GM23338 (cell line): Measurements from ENCODE around the gene ZNF230. TPM values are rescaled to one million over a fixed set of nuclear protein-coding genes. Genes with fewer than 3 reads are reported as not detected.

ENCODE experiments used
- ATAC-seq: fragments of 200-7000 bp; cut with Tn5 transposase; 3 replicates; pipeline ENCODE4 v1.9.1; 2020
- DNase-seq: peaks from one replicate; pipeline ENCODE4 v3.0.0-alpha.2; 2015; ENCODE audit warnings: low spot score
- H2AFZ ChIP-seq: fragments of 200-600 bp; sonication (generic); 2 replicates; pipeline ENCODE4 v1.8.0; 2016; ENCODE audit warnings: antibody characterized with exemption, mild to moderate bottlenecking, moderate library complexity
- H3F3A ChIP-seq: fragments of 200-600 bp; sonication (generic); replicated peaks from 2 replicates; pipeline ENCODE4 v1.8.0; 2017; ENCODE audit warnings: antibody characterized with exemption, mixed run types, low read depth
- H3K27ac ChIP-seq: fragments of 200-600 bp; sonication (generic); 2 replicates; pipeline ENCODE4 v1.6.1; 2016; ENCODE audit warnings: low read depth
- H3K27me3 ChIP-seq: fragments of 200-600 bp; sonication (generic); 2 replicates; pipeline ENCODE4 v1.8.0; 2016; ENCODE audit warnings: mild to moderate bottlenecking, mixed run types, moderate library complexity; ENCODE audit not compliant: insufficient read depth
- H3K36me3 ChIP-seq: fragments of 200-600 bp; sonication (generic); 2 replicates; pipeline ENCODE4 v1.8.0; 2016; ENCODE audit warnings: mild to moderate bottlenecking; ENCODE audit not compliant: insufficient read depth
- H3K4me1 ChIP-seq: fragments of 200-600 bp; sonication (generic); 2 replicates; pipeline ENCODE4 v1.8.0; 2016; ENCODE audit warnings: mild to moderate bottlenecking, moderate library complexity; ENCODE audit not compliant: insufficient read depth
- H3K4me2 ChIP-seq: fragments of 200-600 bp; sonication (generic); 2 replicates; pipeline ENCODE4 v1.7.1; 2017; ENCODE audit warnings: mixed run types
- H3K4me3 ChIP-seq: fragments of 200-600 bp; sonication (generic); 2 replicates; pipeline ENCODE4 v1.6.1; 2016; ENCODE audit warnings: mixed run types
- H3K79me2 ChIP-seq: fragments of 200-600 bp; sonication (generic); replicated peaks from 2 replicates; pipeline ENCODE4 v1.8.0; 2017; ENCODE audit warnings: mild to moderate bottlenecking; ENCODE audit not compliant: insufficient read depth
- H3K9me2 ChIP-seq: fragments of 200-600 bp; sonication (generic); 2 replicates; pipeline ENCODE4 v1.8.0; 2017; ENCODE audit not compliant: insufficient read depth
- H4K20me1 ChIP-seq: fragments of 200-600 bp; sonication (generic); replicated peaks from 2 replicates; pipeline ENCODE4 v1.8.0; 2017; ENCODE audit warnings: mild to moderate bottlenecking; ENCODE audit not compliant: insufficient read depth
- H3K27ac Mint-ChIP-seq: 2 replicates; pipeline ENCODE4 v1.8.0; 2020; ENCODE audit warnings: inconsistent platforms, mild to moderate bottlenecking, moderate library complexity, mixed read lengths
- H3K27me3 Mint-ChIP-seq: 3 replicates; pipeline ENCODE4 v1.8.0; 2022; ENCODE audit warnings: low read depth, mild to moderate bottlenecking, moderate library complexity, mixed read lengths, inconsistent platforms; ENCODE audit not compliant: insufficient read depth, poor library complexity
- H3K36me3 Mint-ChIP-seq: 3 replicates; pipeline ENCODE4 v1.8.0; 2021; ENCODE audit warnings: low read depth, mild to moderate bottlenecking, inconsistent platforms, moderate library complexity, mixed read lengths
- H3K4me1 Mint-ChIP-seq: 3 replicates; pipeline ENCODE4 v1.8.0; 2020; ENCODE audit warnings: mild to moderate bottlenecking, inconsistent platforms, mixed read lengths
- H3K4me3 Mint-ChIP-seq: 3 replicates; pipeline ENCODE4 v1.8.0; 2021; ENCODE audit warnings: moderate library complexity, mild to moderate bottlenecking, inconsistent platforms, mixed read lengths
- H3K9me3 Mint-ChIP-seq: 3 replicates; pipeline ENCODE4 v1.8.0; 2020; ENCODE audit warnings: moderate library complexity, mild to moderate bottlenecking, inconsistent platforms, mixed read lengths
- CREB1 ChIP-seq: fragments of 250-450 bp; sonication (Bioruptor Pico); IDR thresholded peaks from 2 replicates; pipeline ENCODE4 v1.5.0; 2020; ENCODE audit warnings: low read depth, mild to moderate bottlenecking, moderate library complexity
- EZH2 ChIP-seq: fragments of 200-600 bp; sonication (generic); IDR thresholded peaks from one replicate; pipeline ENCODE4 v1.8.0; 2017; ENCODE audit warnings: antibody characterized with exemption, mild to moderate bottlenecking, low read depth; ENCODE audit not compliant: unreplicated experiment
- EZH2phosphoT487 ChIP-seq: fragments of 200-600 bp; sonication (generic); IDR thresholded peaks from one replicate; pipeline ENCODE4 v1.8.1; 2018; ENCODE audit warnings: antibody characterized with exemption; ENCODE audit not compliant: unreplicated experiment
- NANOG ChIP-seq: IDR thresholded peaks from 2 replicates; pipeline ENCODE4 v1.6.1; 2016; ENCODE audit warnings: antibody characterized with exemption, borderline replicate concordance
- POLR2AphosphoS5 ChIP-seq: IDR thresholded peaks from 2 replicates; pipeline ENCODE4 v1.6.1; 2016; ENCODE audit warnings: antibody characterized with exemption, low read depth
- polyA plus RNA-seq: library from polyadenylated mRNA; unstranded; fragments of >200 nt; fragmentation: Nextera tagmentation; extraction: Ambion mirVana; gene quantifications from 2 replicates; pipeline ENCODE4 v1.2.1, GENCODE V29; 2016
- total RNA-seq: library from RNA; depleted of rRNA; stranded (reverse); fragments of >200 nt; shearing (Covaris generic); gene quantifications from 2 replicates; pipeline ENCODE4 v1.2.3, GENCODE V29; 2014
- TF ChIP-seq, protein P1 (sequence below): IDR thresholded peaks from 2 replicates; pipeline ENCODE4 v1.6.1; 2016; ENCODE audit warnings: antibody characterized with exemption
- TF ChIP-seq, protein P2 (sequence below): fragments of 250-450 bp; sonication (Bioruptor Pico); IDR thresholded peaks from 2 replicates; pipeline ENCODE4 v1.5.0; 2020; ENCODE audit warnings: mild to moderate bottlenecking, moderate library complexity

ZNF230 gene
- total and polyA plus RNA-seq, 2 experiments from 2014 or later, result 1.8 to 2.2 TPM

DNA sequence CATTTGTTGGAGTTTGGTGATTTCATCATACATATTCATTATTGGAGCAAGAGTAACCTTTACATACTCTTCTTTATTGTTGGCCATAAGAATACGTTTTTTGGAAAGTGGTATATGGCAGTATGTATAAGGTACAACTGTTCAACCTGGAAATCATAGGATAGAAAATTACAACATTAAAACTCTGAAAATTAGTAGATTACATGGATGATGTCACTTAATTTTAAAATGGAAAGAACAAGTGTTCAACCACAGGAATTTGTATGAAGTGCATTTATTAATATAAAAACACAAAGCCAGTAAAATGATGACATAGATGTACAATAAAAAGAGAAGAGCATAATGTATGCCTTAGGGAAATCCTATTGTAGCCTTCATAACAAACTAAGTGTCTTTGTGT, 26.0 kb upstream of the ZNF230 start:
- Histone ChIP-seq H4K20me1 (no peaks in the 10 kb centered on the region), H3F3A (no peaks in the 10 kb centered on the region), H3K4me3 (no peak overlapping the region), H3K9me2 (peaks cover 3% of the 10 kb centered on the region; the same call in 1 of the 2 replicates), H2AFZ (no peak overlapping the region), H3K36me3 (peaks cover 17% of the 10 kb centered on the region), H3K4me2 (no peak overlapping the region), H3K27ac (no peak overlapping the region), H3K4me1 (no peaks in the 10 kb centered on the region), H3K27me3 (no peaks in the 10 kb centered on the region), H3K79me2 (no peaks in the 10 kb centered on the region)
- no peak for TF ChIP-seq POLR2AphosphoS5
- no peak for TF ChIP-seq EZH2
- TF ChIP-seq CREB1 (CRISPR knock-in tag), result no peak
- no peak for TF ChIP-seq NANOG
- TF ChIP-seq, protein P1, sequence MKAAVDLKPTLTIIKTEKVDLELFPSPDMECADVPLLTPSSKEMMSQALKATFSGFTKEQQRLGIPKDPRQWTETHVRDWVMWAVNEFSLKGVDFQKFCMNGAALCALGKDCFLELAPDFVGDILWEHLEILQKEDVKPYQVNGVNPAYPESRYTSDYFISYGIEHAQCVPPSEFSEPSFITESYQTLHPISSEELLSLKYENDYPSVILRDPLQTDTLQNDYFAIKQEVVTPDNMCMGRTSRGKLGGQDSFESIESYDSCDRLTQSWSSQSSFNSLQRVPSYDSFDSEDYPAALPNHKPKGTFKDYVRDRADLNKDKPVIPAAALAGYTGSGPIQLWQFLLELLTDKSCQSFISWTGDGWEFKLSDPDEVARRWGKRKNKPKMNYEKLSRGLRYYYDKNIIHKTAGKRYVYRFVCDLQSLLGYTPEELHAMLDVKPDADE, result no peak
- TF ChIP-seq EZH2phosphoT487, result no peak
- TF ChIP-seq, protein P2, sequence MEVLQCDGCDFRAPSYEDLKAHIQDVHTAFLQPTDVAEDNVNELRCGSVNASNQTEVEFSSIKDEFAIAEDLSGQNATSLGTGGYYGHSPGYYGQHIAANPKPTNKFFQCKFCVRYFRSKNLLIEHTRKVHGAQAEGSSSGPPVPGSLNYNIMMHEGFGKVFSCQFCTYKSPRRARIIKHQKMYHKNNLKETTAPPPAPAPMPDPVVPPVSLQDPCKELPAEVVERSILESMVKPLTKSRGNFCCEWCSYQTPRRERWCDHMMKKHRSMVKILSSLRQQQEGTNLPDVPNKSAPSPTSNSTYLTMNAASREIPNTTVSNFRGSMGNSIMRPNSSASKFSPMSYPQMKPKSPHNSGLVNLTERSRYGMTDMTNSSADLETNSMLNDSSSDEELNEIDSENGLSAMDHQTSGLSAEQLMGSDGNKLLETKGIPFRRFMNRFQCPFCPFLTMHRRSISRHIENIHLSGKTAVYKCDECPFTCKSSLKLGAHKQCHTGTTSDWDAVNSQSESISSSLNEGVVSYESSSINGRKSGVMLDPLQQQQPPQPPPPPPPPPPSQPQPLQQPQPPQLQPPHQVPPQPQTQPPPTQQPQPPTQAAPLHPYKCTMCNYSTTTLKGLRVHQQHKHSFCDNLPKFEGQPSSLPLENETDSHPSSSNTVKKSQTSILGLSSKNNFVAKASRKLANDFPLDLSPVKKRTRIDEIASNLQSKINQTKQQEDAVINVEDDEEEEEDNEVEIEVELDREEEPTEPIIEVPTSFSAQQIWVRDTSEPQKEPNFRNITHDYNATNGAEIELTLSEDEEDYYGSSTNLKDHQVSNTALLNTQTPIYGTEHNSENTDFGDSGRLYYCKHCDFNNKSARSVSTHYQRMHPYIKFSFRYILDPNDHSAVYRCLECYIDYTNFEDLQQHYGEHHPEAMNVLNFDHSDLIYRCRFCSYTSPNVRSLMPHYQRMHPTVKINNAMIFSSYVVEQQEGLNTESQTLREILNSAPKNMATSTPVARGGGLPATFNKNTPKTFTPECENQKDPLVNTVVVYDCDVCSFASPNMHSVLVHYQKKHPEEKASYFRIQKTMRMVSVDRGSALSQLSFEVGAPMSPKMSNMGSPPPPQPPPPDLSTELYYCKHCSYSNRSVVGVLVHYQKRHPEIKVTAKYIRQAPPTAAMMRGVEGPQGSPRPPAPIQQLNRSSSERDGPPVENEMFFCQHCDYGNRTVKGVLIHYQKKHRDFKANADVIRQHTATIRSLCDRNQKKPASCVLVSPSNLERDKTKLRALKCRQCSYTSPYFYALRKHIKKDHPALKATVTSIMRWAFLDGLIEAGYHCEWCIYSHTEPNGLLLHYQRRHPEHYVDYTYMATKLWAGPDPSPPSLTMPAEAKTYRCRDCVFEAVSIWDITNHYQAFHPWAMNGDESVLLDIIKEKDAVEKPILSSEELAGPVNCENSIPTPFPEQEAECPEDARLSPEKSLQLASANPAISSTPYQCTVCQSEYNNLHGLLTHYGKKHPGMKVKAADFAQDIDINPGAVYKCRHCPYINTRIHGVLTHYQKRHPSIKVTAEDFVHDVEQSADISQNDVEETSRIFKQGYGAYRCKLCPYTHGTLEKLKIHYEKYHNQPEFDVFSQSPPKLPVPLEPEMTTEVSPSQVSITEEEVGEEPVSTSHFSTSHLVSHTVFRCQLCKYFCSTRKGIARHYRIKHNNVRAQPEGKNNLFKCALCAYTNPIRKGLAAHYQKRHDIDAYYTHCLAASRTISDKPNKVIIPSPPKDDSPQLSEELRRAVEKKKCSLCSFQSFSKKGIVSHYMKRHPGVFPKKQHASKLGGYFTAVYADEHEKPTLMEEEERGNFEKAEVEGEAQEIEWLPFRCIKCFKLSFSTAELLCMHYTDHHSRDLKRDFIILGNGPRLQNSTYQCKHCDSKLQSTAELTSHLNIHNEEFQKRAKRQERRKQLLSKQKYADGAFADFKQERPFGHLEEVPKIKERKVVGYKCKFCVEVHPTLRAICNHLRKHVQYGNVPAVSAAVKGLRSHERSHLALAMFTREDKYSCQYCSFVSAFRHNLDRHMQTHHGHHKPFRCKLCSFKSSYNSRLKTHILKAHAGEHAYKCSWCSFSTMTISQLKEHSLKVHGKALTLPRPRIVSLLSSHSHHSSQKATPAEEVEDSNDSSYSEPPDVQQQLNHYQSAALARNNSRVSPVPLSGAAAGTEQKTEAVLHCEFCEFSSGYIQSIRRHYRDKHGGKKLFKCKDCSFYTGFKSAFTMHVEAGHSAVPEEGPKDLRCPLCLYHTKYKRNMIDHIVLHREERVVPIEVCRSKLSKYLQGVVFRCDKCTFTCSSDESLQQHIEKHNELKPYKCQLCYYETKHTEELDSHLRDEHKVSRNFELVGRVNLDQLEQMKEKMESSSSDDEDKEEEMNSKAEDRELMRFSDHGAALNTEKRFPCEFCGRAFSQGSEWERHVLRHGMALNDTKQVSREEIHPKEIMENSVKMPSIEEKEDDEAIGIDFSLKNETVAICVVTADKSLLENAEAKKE (CRISPR knock-in tag), result no peak
- no peaks in the 10 kb centered on the region for H3K4me1 Mint-ChIP-seq
- no peak overlapping the region for H3K27ac Mint-ChIP-seq
- no peak for DNase-seq
- H3K9me3 Mint-ChIP-seq, result peaks cover 73% of the 10 kb centered on the region
- ATAC-seq, result no peak
- H3K4me3 Mint-ChIP-seq, result no peak overlapping the region
- H3K36me3 Mint-ChIP-seq, result peaks cover 39% of the 10 kb centered on the region
- peaks cover 2% of the 10 kb centered on the region for H3K27me3 Mint-ChIP-seq
